SKM-1 (cell line): ENCODE results near the gene CDK18.

Experiments used
- DNase-seq: peaks from one replicate; lab custom pipeline; 2025; ENCODE audit not compliant: unreplicated experiment; lab: John Stamatoyannopoulos, UW

The CDK18 gene

DNA sequence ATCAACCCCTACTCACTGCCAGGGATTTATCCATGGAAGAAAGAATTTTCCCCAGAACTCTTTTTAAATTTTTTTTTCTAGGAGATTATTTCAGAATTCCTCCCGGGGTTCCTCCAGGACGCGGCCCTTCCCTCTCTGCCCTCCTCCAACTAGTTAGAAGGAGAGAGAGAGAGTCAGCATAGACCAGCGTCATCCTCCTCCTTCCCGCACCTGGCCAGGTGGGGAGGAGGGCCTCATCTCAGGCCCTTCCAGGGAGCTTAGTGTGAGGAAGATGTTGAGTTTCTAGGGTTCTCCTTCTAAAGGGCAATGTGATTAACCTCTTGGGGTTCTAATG lies 63.6 kb downstream of the CDK18 start:
- no peak for DNase-seq

DNA sequence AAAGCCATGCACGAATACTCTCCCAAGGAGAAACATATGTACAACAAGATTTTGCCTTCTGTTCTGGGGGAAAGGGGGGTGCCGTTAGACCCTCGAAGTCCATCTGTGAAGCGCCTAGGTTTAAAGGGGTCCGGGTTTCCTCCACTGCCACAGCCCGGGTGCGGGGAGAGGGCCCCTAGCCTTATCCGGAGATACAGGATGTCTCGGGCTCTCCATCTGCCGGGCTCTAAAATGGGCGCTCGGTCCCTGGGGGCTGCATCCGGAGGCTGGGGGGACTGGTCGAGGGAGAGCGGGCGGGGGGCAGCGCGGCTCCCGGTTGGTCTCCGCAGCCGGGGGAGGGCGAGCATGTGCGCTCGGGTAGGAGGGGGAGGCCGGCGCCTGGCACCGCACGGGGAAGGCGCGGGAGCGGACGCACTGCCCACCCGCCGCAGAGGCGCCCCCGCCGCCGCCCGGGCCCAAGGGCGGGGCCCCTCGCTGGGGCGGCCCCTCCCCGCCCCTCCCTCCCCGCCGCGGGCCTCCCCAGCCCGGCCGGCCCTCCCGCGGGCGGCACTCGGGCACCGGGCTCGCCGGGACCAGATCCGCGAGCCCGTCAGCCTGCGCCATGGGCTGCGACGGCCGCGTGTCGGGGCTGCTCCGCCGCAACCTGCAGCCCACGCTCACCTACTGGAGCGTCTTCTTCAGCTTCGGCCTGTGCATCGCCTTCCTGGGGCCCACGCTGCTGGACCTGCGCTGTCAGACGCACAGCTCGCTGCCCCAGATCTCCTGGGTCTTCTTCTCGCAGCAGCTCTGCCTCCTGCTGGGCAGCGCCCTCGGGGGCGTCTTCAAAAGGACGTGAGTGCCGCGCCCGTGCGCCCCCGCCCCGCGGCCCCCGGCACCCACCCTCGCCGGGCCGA lies 64.2 kb downstream of the CDK18 start:
- DNase-seq: no peak

DNA sequence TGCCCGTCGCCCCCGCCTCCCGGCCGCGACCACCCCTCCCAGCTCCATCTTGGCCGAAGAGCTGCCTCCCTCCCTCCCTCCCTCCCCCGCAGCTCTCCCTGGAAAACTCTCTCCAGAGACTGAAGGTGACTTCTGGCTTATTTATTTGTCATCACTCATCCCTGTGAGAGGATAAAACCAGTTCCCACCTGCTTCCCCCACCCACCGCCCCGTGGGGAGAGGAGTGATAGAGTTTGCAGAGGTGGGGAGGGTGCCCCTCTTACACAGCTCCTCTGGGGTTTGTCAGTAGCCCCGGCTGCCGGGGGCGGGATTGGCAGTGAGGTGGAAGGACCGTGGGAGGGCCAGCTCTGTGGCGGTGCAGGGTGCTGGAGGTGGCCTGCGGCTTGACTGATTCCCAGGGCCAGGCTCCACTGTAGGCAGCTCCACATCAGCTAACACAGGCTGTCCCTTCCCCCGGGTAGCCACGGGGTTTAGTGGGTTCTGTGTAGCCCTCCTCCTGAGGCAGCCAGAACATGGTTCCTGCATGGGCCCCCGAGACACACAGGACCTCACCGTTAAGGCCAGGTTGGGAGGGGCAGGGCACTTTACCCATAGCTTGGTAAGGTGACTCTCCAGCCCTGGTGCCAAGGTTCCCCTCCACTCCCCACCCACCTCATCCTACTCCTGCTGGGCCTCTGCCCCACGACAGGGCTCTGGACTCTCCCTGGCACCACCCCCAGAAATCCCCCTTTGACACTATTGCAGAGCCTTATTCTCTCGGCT lies 65.1 kb downstream of the CDK18 start:
- DNase-seq: no peak

DNA sequence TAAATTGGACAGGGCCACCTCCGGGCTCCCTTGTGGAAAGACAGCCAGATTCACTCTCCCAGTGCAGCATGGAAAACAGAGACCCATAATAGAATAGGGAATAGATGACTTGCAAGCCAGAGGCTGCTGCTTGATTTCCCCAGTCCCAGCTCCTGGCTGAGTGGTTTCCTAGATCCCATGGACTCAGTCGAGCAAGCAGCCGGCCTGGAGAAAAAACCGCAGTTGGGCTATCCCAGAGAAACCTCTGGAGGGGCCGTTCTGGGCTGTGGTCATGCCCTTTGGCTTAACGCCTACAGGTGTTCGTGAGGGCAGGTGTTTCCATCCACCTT lies 65.7 kb downstream of the CDK18 start:
- no peak for DNase-seq

DNA sequence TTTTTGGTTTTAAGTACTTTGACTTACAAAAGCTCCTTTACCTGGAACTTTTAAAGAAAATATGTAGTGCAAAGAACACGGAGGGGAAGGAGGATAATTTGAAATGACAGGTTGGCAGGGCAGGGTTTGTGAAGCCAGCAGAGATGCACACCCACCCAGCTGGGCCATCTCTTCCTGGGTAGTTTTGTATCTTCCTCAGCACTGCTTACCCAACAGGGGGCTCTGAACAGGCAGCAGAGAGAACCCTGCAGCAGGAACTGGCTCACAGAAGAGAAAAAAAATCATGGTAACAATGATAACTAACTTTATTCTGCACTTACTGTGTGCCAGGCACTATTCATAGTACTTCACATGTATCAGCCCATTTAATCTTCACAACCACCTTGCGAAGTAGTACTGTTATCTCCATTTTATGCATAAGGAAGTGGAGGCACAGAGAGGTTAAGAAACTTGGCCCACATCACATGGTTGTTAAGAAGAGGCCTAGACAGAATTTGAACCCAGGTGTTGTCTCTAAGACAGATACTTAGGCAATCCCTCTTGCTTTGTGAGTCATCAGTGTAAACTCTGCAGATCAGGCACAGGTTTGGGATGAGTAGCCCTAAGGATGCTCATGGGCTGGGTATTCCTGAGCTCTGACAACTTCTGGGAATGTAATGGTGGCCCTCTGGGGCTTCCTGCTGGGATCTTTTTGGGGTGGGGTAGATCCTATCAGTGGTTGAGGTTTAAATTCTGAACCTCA lies 66.5 kb downstream of the CDK18 start:
- no peak for DNase-seq

DNA sequence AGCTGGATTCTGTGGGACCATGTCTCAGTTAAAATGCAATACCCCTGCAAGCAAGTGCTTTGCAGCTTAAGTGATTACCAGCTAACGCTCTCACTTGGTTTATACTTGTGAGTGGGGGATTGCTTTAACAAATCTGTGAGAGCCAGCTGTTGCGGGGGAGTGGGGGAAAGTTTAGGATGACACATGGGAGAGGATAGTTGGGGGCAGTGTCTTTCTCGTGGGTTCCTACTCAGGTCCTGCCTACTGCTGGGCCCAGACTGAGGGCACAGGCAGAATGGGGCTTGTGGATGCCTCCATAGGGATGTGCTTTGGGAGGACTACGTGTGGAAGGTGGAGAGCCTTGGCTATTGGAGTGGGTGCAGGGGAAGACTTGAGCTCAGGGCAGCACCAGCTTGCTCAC lies 67.3 kb downstream of the CDK18 start:
- DNase-seq: no peak

DNA sequence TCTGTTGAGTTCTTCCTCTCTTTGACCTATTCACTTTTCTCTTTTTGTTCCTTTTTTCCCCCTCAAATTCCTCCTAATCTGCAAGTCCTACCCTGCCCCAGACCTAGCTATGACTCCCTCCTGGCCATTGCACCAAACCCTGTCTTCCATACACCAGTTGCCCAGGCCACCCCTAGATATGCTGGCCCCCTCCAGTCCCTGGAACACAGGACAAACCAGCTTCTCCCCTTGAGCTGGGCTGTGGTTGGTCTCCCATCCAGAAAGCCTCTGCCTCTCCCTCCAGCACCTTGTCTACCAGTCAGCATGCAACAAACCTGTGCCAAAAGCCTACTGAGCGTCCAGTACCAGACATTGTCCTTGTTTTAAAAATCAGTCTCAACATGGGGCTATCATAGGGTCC lies 68.0 kb downstream of the CDK18 start:
- no peak for DNase-seq

DNA sequence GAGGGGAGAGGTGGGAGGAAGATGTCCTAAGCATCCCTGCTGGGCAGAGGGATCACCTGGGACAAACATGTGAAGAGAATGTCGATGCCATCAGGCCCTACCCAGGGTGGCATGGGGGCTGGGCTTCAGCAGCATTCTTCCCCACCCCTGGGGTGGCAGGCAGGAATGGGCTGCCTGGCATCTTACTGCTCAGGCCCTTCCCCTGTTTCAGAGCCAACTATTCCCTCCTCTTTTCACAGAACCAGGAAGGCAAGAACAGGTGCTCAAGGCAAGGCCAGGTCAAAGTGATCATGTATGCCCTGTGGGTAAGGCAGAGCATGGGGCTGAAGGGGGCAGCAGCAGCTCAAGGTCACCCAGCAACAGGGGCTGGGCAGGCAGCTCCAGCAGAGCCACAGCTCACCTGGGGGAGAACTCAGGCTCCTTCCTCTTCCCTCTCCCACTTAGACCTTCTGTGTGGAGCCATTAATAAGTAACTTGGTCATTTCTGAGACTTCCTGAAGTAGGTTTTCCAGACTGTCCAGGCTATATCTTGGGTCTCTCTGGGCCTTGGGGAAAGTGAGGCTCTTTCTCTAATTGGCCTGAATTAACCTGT lies 70.9 kb downstream of the CDK18 start:
- no peak for DNase-seq

DNA sequence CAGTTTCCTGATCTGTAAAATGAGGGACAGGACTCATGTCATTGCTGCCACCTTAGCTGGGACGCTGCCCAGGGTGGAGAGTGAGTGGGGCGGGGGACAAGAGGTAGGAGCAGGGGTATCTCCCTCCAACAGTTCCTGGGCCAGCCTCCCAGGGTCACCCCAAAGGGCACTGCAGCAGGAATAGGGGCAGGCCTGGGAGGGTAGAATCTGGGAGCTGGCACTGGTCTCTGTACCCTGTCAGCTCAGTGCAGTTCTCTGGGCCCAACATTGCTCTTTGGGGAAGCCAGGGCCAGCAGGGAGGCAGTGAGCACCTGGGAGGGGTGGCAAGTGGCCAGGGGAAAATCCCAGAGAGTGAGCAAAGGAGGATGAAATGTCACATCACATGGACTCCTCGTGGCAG lies 71.5 kb downstream of the CDK18 start:
- no peak for DNase-seq

DNA sequence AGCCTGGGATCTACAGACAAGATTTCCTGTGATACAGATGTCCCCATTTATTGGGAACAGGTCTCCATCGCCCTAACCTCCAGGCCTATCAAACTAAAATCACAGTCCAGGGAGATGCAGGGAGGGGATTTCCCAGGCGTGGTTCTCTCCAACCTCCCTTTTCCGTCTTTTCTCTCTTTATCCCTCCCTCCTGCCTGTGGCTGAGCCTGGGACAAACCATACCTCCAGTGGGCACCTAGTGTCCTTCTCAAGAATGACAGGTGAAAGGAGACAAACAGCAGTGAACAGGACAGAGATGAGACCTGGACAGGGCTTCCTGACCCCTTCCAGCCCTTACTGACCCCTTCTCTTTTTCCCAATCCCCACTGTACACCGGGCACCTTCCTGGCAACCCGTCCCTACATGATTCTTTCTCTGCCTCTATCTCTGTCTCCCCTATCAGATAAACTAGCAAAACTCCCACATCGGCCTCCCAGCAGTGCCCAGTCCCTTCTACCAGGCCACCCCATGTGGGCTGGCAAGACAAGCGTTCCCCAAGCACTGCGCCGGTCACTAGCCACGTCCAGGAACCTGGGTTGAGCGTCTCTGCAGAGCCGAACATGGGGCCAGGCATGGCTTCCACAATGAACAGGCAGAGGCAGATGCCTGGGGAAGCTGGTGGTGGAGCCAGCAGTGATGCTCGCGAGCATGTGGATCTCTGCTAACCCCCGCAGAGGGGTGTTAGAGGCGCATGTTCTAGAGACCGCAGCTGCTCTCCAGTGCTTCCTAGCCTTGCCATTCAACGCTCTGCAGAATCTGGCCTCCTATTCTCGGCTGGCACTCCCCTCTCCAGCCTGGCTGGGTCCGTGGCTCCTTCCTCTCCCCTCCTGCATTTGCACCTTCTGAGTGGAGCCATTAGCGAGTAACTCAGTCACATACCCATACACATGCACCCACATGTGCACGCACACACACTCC lies 72.6 kb downstream of the CDK18 start:
- DNase-seq: no peak

DNA sequence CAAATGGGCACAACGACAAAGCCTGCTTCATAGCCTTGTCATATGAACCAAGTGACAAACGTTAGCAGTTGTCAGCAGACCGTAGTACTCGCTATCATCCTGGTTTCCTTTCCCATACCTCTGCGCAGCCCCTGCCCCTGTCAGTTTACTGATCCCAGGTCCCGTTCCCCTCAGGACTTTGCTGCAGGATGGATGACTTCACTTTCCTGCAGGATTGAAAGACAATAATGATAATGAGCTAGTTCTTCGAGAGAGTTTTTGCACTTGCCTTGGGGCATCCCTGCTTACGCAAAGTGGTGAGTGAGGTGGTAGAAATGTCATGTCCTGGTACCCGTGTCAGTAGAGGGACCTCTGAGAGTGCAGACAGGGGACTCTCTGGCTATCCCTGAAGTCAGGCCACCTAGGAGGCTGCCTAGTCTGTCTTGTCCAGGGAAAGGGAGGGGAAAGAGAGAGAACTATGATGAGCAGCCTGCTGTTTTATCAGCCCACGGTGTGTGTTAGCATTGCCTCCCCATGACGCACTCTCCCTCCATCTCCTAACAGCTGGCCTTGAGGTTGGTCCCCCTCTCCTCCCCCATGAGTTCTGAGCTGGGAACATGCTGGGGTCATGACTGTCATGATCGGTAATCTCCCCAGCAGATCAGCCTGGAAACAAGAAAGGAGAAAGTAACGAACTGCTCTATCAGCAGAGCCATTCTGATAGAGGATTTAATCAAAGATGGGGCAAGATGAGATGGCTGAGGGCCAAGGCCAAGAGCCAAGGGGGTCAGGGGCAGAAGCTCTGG lies 73.6 kb downstream of the CDK18 start:
- DNase-seq: no peak

DNA sequence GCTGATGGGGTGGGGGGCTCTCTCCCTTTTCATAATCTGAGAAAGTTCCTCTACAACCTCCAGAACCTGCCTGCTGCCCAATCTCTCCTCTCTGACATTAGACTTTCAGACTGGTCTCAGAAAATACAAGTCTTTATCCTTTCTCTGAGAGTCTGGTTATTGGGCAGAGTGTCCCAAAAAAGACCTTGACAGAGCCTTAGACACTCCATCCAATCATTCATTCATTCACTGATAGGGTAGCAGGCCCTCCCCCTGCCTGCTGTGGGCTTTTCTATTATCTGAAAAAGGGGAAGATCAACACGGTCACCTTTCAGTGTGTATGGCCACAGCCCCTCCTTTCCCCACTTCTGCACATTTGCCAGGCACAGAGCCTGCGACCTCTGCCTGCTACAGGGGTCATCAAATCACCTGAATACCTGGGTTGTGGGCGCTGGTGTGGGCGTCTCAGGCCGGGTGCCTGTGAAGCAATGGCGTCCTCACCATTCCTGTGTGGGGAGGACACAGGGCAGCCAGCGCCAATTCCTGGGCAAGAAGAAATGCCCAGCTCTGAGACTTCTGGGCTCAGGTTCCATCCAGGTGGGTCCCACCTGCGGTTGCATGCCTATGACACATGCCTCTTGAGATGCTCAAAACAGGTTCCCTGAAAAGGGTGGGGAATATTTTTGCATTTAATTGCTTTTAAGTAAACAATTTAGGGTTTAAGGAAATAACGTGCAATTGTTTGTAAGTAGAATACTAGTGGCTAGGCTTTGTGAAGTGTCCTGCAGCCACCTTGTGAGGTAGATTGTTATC lies 74.5 kb downstream of the CDK18 start:
- DNase-seq: no peak

DNA sequence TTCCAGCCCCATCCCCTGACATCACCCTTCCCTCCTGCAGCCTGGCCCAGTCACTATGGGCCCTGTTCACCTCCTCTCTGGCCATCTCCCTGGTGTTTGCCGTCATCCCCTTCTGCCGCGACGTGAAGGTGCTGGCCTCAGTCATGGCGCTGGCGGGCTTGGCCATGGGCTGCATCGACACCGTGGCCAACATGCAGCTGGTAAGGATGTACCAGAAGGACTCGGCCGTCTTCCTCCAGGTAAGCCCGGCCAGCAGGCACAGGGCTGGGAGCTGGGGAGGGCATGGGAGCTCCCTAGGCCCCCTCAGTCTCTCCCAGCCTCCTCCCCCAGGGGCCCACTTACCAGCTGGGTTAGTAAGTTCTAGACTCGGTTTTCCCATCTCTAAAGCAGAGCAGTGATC lies 75.2 kb downstream of the CDK18 start:
- DNase-seq: no peak

DNA sequence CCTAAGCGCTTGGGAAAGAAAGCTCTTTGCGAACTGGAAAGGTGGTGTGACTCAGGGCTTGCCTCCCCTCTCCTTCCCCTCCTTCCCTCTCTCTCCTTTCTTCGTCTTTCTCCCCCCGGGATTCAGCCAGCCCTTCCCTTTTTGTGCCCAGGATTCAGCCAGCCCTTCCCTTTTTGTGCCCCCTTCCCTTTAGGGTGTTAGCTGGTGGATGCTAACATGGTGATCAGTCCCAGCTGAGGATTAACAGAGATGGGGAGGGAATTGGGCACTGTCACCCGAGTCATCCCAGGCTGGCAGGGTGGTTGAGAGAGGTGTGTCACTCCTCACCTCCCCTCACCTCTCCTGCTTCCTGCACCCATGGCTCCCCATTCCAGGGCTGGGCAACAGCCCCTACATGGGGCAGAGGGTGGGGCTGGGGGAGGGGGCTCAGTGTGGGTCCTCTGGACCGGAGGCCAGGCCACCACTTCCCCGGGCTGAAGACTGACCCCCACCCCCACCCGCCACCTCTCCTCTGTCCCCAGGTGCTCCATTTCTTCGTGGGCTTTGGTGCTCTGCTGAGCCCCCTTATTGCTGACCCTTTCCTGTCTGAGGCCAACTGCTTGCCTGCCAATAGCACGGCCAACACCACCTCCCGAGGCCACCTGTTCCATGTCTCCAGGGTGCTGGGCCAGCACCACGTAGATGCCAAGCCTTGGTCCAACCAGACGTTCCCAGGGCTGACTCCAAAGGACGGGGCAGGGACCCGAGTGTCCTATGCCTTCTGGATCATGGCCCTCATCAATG lies 75.9 kb downstream of the CDK18 start:
- no peak for DNase-seq

DNA sequence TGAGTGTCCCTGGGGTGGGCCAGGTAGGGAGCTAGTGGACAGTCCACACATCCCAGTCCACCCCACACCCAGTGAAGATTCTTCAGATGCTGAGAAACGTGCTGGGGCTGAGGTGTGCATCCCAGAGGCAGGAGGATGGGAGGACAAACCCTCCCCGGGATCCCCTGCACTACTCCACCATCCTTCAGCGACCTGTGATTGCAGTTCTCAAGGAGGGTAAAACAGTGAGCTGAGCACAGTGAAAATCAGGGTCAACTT lies 76.4 kb downstream of the CDK18 start:
- DNase-seq: no peak

DNA sequence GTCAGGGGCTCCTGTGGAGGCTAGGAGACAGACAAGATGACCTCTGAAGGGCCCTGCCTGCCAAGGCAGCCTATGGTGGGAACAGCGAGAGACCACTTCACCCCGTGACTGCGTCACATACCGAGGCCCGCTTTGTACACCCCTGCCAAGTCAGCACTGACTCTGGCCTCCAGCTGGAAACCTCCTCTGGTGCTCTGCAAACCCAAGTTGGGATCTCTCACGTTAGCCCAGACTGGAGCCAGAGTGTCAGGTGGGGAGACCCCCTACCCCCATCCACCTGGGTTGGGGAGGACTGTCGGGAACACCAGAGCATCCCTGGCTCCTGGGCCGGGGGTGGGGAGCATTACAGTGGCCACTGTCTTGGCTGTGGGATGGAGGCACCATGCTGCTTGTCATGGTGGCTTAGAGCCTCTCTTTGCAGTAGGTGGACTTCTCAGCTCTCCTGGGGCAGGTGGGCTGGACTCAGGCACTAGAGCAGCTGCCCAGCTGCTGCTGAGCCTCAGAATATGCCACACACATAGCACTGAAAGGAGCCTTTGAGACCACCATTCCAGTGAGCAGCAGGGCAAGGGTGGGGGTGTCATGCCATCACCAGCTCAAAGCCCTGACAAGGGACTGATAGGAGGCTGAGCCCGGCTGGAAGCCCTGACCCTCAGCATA lies 77.0 kb downstream of the CDK18 start:
- no peak for DNase-seq

DNA sequence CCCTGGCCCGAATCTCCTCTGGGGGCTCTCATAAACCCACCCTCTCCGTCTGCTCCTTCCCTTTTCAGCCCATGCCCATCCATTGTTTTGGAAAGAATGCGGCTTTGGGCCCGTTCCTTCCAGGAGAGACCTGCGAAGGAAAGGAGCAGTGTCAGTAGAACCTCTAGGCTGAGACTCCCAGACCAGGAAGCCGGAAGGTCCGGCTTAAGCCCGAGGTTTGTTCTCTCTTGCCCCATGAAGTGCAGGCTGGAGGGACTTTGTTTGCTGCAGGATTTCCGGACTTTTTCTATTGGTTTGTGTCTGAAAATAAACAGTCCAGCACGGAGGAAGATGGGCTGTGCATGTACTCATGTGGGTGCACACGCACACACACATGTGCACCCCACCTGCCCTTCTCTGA lies 77.6 kb downstream of the CDK18 start:
- no peak for DNase-seq
